CD14-positive monocyte (primary cell): ENCODE results near the gene CREBL2. TPM values are rescaled to one million over a fixed set of nuclear protein-coding genes. Genes with fewer than 3 reads are reported as not detected.

Experiments
- DNase-seq, 3 donors: peaks; one replicate each; pipeline ENCODE4 v3.0.0-alpha.2; 2011 to 2022
- H2AFZ ChIP-seq: 2 replicates; pipeline ENCODE4 v1.6.0; 2012; ENCODE audit warnings: mild to moderate bottlenecking, low read depth, low read length, inconsistent platforms; ENCODE audit not compliant: insufficient read depth, poor library complexity, severe bottlenecking
- H3K27ac ChIP-seq, 2 donors: 1 replicate in 1 of 2; 2 replicates in 1 of 2; pipeline ENCODE4 v1.5.1; 2012 to 2013; ENCODE audit warnings: low read length in 2 of 2, control low read depth in 1 of 2, inconsistent platforms in 1 of 2, low read depth in 1 of 2, mild to moderate bottlenecking in 1 of 2
- H3K27me3 ChIP-seq, 2 donors: one replicate each; pipeline versions ENCODE4 v1.6.0 to v1.6.1; 2011 to 2013; ENCODE audit warnings: low read length in 2 of 2; ENCODE audit not compliant: control insufficient read depth in 2 of 2, insufficient read depth in 2 of 2
- H3K36me3 ChIP-seq, 2 donors: replicated peaks in 1 of 2; 1 replicate in 1 of 2; 2 replicates in 1 of 2; pipeline versions ENCODE4 v1.5.1 to v1.6.1; 2012 to 2013; ENCODE audit warnings: low read length in 2 of 2, control low read depth in 1 of 2, inconsistent platforms in 1 of 2, mild to moderate bottlenecking in 1 of 2; ENCODE audit not compliant: insufficient read depth in 2 of 2, control insufficient read depth in 1 of 2
- H3K4me1 ChIP-seq, 2 donors: 1 replicate in 1 of 2; 2 replicates in 1 of 2; pipeline versions ENCODE4 v1.5.1 to v1.6.1; 2012 to 2013; ENCODE audit warnings: low read length in 2 of 2, control low read depth in 1 of 2, inconsistent platforms in 1 of 2, mild to moderate bottlenecking in 1 of 2, moderate library complexity in 1 of 2; ENCODE audit not compliant: insufficient read depth in 2 of 2, control insufficient read depth in 1 of 2
- H3K4me2 ChIP-seq: replicated peaks from 2 replicates; pipeline ENCODE3; 2012; ENCODE audit warnings: low read length, moderate library complexity, mild to moderate bottlenecking; ENCODE audit not compliant: poor library complexity, severe bottlenecking; ENCODE audit errors: extremely low read depth
- H3K4me3 ChIP-seq, 3 experiments: fragments of 200-600 bp in 1 of 3; sonication (generic) in 1 of 3; replicated peaks in 1 of 3; 1 replicate in 2 of 3; 2 replicates in 1 of 3; pipeline ENCODE4 v1.5.1; 2011 to 2013; ENCODE audit warnings: low read length in 3 of 3, mild to moderate bottlenecking in 3 of 3, control low read depth in 2 of 3, low read depth in 2 of 3, inconsistent platforms in 1 of 3, moderate library complexity in 1 of 3
- H3K79me2 ChIP-seq: 2 replicates; pipeline ENCODE4 v1.6.0; 2012; ENCODE audit warnings: mild to moderate bottlenecking, control low read depth, inconsistent platforms, low read length, moderate library complexity; ENCODE audit not compliant: insufficient read depth
- H3K9ac ChIP-seq: 2 replicates; pipeline ENCODE4 v1.6.0; 2017; ENCODE audit warnings: low read length, mild to moderate bottlenecking; ENCODE audit not compliant: insufficient read depth, poor library complexity, severe bottlenecking
- H3K9me3 ChIP-seq, 2 donors: replicated peaks in 1 of 2; 1 replicate in 1 of 2; 2 replicates in 1 of 2; pipeline versions ENCODE4 v1.5.1 to v1.6.1; 2012 to 2013; ENCODE audit warnings: low read length in 2 of 2, control low read depth in 1 of 2; ENCODE audit not compliant: control insufficient read depth in 1 of 2, insufficient read depth in 1 of 2
- H4K20me1 ChIP-seq: 2 replicates; pipeline ENCODE4 v1.6.0; 2012; ENCODE audit warnings: mild to moderate bottlenecking, low read length, control low read depth, moderate library complexity; ENCODE audit not compliant: insufficient read depth
- H3K27ac Mint-ChIP-seq, 7 donors: one replicate each; pipeline ENCODE4 v1.8.0; 2020; ENCODE audit warnings: mild to moderate bottlenecking in 7 of 7, mixed read lengths in 7 of 7, moderate library complexity in 6 of 7, inconsistent platforms in 2 of 7
- H3K27me3 Mint-ChIP-seq, 3 donors: one replicate each; pipeline ENCODE4 v1.8.0; 2021 to 2022; ENCODE audit warnings: low read depth in 3 of 3, mild to moderate bottlenecking in 3 of 3, mixed read lengths in 3 of 3, moderate library complexity in 3 of 3, inconsistent platforms in 1 of 3
- H3K36me3 Mint-ChIP-seq, 2 donors: one replicate each; pipeline ENCODE4 v1.8.0; 2020; ENCODE audit warnings: mixed read lengths in 2 of 2, inconsistent platforms in 1 of 2, mild to moderate bottlenecking in 1 of 2
- H3K4me1 Mint-ChIP-seq: one replicate; pipeline ENCODE4 v1.8.0; 2020; ENCODE audit warnings: mild to moderate bottlenecking, mixed read lengths
- H3K4me3 Mint-ChIP-seq, 2 donors: one replicate each; pipeline ENCODE4 v1.8.0; 2020; ENCODE audit warnings: mild to moderate bottlenecking in 2 of 2, mixed read lengths in 2 of 2, moderate library complexity in 1 of 2
- H3K9me3 Mint-ChIP-seq, 7 donors: one replicate each; pipeline ENCODE4 v1.8.0; 2020 to 2022; ENCODE audit warnings: mixed read lengths in 7 of 7, mild to moderate bottlenecking in 6 of 7, moderate library complexity in 6 of 7, inconsistent platforms in 2 of 7
- WGBS: methylation state at CpG from one replicate; pipeline ENCODE4 v1.1.5; 2013; ENCODE audit warnings: missing lambda C conversion rate; ENCODE audit not compliant: insufficient coverage; 5-methylcytosine and 5-hydroxymethylcytosine counted together
- intact Hi-C, 2 donors: fragments of 100-400 bp; cut with micrococcal nuclease; formaldehyde crosslinking; loops; one replicate each; pipeline versions ENCODE4 v1.15.0 to v1.15.1; 2023
- polyA plus RNA-seq, 3 donors: library from polyadenylated mRNA; depleted of rRNA in 1 of 3; unstranded in 2 of 3; stranded (reverse) in 1 of 3; fragments of 300-500 nt in 2 of 3; fragments of >200 nt in 1 of 3; fragmentation: Illumina TruSeq in 2 of 3; gene quantifications; 1 replicate in 2 of 3; 2 replicates in 1 of 3; pipeline ENCODE4 v1.2.3, GENCODE V29; 2012 to 2021
- TF ChIP-seq, protein P1 (sequence below): fragments of 200-600 bp; IDR thresholded peaks from one replicate; pipeline ENCODE4 v1.8.0; 2022; ENCODE audit warnings: antibody characterized with exemption, mild to moderate bottlenecking

CREBL2 gene
- polyA plus RNA-seq, 3 donors = 14.4 to 45.9 (median 38.2) TPM

DNA sequence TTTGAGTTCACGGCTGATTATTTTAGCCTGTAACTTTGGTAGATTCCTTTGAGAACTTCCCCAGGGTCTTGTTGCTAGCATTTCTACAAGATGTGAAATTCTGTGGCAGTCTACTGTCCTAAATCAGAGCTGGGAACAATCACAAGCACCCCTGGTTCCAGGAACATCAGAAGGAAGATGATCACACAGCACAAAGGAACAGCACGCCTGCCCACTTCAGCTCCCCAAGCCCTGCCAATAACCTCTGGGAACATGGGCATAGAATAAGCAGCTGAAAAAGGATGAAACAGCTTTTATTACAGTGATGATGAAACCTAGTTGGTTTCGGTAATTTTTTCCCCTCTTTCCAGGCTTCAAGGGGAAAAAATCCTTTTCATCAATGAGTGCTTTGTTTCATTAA lies 72.0 kb downstream of the CREBL2 start:
- H3K4me3 Mint-ChIP-seq = no peak overlapping the region
- H3K36me3 Mint-ChIP-seq = no peaks in the 10 kb centered on the region
- Histone ChIP-seq H3K27ac (no peak overlapping the region), H4K20me1 (no peaks in the 10 kb centered on the region), H3K79me2 (no peaks in the 10 kb centered on the region), H3K36me3 (no peaks in the 10 kb centered on the region), H3K9ac (no peak overlapping the region), H3K9me3 (no peaks in the 10 kb centered on the region), H3K4me3 (no peak overlapping the region), H3K27me3 (no peaks in the 10 kb centered on the region), H3K4me1 (no peaks in the 10 kb centered on the region), H2AFZ (no peak overlapping the region), H3K4me2 (no peak overlapping the region)
- peaks cover 0 to 4% (median 0%) of the 10 kb centered on the region in 7 donors for H3K9me3 Mint-ChIP-seq
- peaks cover 0 to 2% (median 1%) of the 10 kb centered on the region in 3 donors for H3K27me3 Mint-ChIP-seq
- intact Hi-C loops = no loop called here
- TF ChIP-seq, protein P1, sequence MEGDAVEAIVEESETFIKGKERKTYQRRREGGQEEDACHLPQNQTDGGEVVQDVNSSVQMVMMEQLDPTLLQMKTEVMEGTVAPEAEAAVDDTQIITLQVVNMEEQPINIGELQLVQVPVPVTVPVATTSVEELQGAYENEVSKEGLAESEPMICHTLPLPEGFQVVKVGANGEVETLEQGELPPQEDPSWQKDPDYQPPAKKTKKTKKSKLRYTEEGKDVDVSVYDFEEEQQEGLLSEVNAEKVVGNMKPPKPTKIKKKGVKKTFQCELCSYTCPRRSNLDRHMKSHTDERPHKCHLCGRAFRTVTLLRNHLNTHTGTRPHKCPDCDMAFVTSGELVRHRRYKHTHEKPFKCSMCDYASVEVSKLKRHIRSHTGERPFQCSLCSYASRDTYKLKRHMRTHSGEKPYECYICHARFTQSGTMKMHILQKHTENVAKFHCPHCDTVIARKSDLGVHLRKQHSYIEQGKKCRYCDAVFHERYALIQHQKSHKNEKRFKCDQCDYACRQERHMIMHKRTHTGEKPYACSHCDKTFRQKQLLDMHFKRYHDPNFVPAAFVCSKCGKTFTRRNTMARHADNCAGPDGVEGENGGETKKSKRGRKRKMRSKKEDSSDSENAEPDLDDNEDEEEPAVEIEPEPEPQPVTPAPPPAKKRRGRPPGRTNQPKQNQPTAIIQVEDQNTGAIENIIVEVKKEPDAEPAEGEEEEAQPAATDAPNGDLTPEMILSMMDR = no peak
- peaks cover 4% of the 10 kb centered on the region for H3K4me1 Mint-ChIP-seq
- no peak overlapping the region for H3K27ac Mint-ChIP-seq
- no CpG with 5 or more reads among the region's 3 CpGs for WGBS
- DNase-seq = no peak

GRCh38 chr12:12684375-12685106 lies 72.9 kb downstream of the CREBL2 start:
- H3K9me3 ChIP-seq = no peaks in the 10 kb centered on the region
- peaks cover 4% of the 10 kb centered on the region for H3K4me1 Mint-ChIP-seq
- H3K9me3 Mint-ChIP-seq = peaks cover 0 to 4% (median 0%) of the 10 kb centered on the region in 7 donors
- no peak overlapping the region for H3K4me2 ChIP-seq
- no peak overlapping the region for H3K27ac Mint-ChIP-seq
- no peak overlapping the region for H3K9ac ChIP-seq
- H3K4me3 ChIP-seq = no peak overlapping the region
- no peaks in the 10 kb centered on the region for H3K36me3 Mint-ChIP-seq
- H3K36me3 ChIP-seq = no peaks in the 10 kb centered on the region
- intact Hi-C loops = no loop called here
- H2AFZ ChIP-seq = no peak overlapping the region
- no CpG with 5 or more reads among the region's 5 CpGs for WGBS
- H3K4me1 ChIP-seq = no peaks in the 10 kb centered on the region
- no peak for DNase-seq
- H3K27me3 Mint-ChIP-seq = peaks cover 0 to 2% (median 1%) of the 10 kb centered on the region in 3 donors
- H3K79me2 ChIP-seq = no peaks in the 10 kb centered on the region
- H4K20me1 ChIP-seq = no peaks in the 10 kb centered on the region
- H3K4me3 Mint-ChIP-seq = no peak overlapping the region
- H3K27me3 ChIP-seq = no peaks in the 10 kb centered on the region
- TF ChIP-seq, protein P1 = no peak
- no peak overlapping the region for H3K27ac ChIP-seq
